ENCODE measurements around the gene SPAAR.

SPAAR gene

GRCh38 chr9:35932735-35933134, 23.4 kb downstream of the SPAAR start:
- TF ChIP-seq CTCF (IDR thresholded peaks at IDR 0.05): no peak

- no peak for TF ChIP-seq CTCF (IDR thresholded peaks at IDR 0.05)
Observed at GRCh38 chr9:35933550-35934067, 24.3 kb downstream of the SPAAR start.

GRCh38 chr9:35935261-35935660, 26.0 kb downstream of the SPAAR start:
- TF ChIP-seq CTCF (IDR thresholded peaks at IDR 0.05): no peak

- TF ChIP-seq CTCF (IDR thresholded peaks at IDR 0.05): no peak
Observed at GRCh38 chr9:35935755-35936509, 26.6 kb downstream of the SPAAR start.

- no peak for TF ChIP-seq CTCF (IDR thresholded peaks at IDR 0.05)
Observed at GRCh38 chr9:35937227-35937626, 27.9 kb downstream of the SPAAR start.

- no peak for TF ChIP-seq CTCF (IDR thresholded peaks at IDR 0.05)
Observed at GRCh38 chr9:35938474-35939356, 29.4 kb downstream of the SPAAR start.

- no peak for TF ChIP-seq CTCF (IDR thresholded peaks at IDR 0.05)
Observed at GRCh38 chr9:35939679-35940250, 30.5 kb downstream of the SPAAR start.

Data from LNCAP (cell line).